HepG2 (cell line): ENCODE measurements around the gene SCRT2. TPM values are rescaled to one million over a fixed set of nuclear protein-coding genes. Genes with fewer than 3 reads are reported as not detected.

ENCODE experiments used
- ASH2L ChIP-seq: fragments of 300-600, 200-600 bp; sonication (generic); IDR thresholded peaks from 2 replicates; pipeline ENCODE4 v1.7.0; 2017; ENCODE audit warnings: low read depth, mild to moderate bottlenecking, moderate library complexity, mixed read lengths, low read length; ENCODE audit not compliant: insufficient read length
- DNMT3B ChIP-seq: conservative IDR thresholded peaks from 2 replicates; pipeline ENCODE4 v1.6.1; 2016; ENCODE audit warnings: missing biosample characterization, control low read depth
- FOXO4 ChIP-seq: sonication (generic); formaldehyde crosslinking; conservative IDR thresholded peaks from 2 replicates; pipeline ENCODE4 v1.8.1; 2023; ENCODE audit warnings: missing genetic modification reagents
- GZF1 ChIP-seq: sonication (generic); formaldehyde crosslinking; IDR thresholded peaks from 2 replicates; pipeline ENCODE4 v1.5.1; 2020; ENCODE audit warnings: mild to moderate bottlenecking, missing genetic modification reagents
- HHEX ChIP-seq: IDR thresholded peaks from 2 replicates; pipeline ENCODE4 v1.6.1; 2016; ENCODE audit warnings: control low read depth
- JUND ChIP-seq: sonication (generic); formaldehyde crosslinking; IDR thresholded peaks from 2 replicates; pipeline ENCODE4 v1.8.0; 2022; ENCODE audit warnings: mild to moderate bottlenecking, missing genetic modification reagents
- KMT2B ChIP-seq: IDR thresholded peaks from 2 replicates; pipeline ENCODE4 v1.6.1; 2016; ENCODE audit warnings: missing genetic modification reagents, missing compliant biosample characterization
- MEF2D ChIP-seq: sonication (generic); formaldehyde crosslinking; IDR thresholded peaks from 2 replicates; pipeline ENCODE4 v1.5.1; 2020; ENCODE audit warnings: mild to moderate bottlenecking, missing genetic modification reagents
- MEIS2 ChIP-seq: sonication (generic); formaldehyde crosslinking; IDR thresholded peaks from 2 replicates; pipeline ENCODE4 v1.9.0; 2021; ENCODE audit warnings: mild to moderate bottlenecking, missing genetic modification reagents
- PATZ1 ChIP-seq: sonication (generic); formaldehyde crosslinking; IDR thresholded peaks from 2 replicates; pipeline ENCODE4 v1.4.0; 2020; ENCODE audit warnings: missing genetic modification reagents
- SP140L ChIP-seq: sonication (generic); formaldehyde crosslinking; IDR thresholded peaks from 2 replicates; pipeline ENCODE4 v1.4.0; 2020; ENCODE audit warnings: missing genetic modification reagents, borderline replicate concordance
- STAT5B ChIP-seq: sonication (generic); formaldehyde crosslinking; IDR thresholded peaks from 2 replicates; pipeline ENCODE4 v1.4.0; 2020; ENCODE audit warnings: missing genetic modification reagents
- TFE3 ChIP-seq: IDR thresholded peaks from 2 replicates; pipeline ENCODE4 v1.6.1; 2016
- TSC22D2 ChIP-seq: sonication (generic); formaldehyde crosslinking; IDR thresholded peaks from 2 replicates; pipeline ENCODE4 v1.5.1; 2020; ENCODE audit warnings: missing genetic modification reagents, mild to moderate bottlenecking, borderline replicate concordance
- ZBTB34 ChIP-seq: sonication (generic); formaldehyde crosslinking; IDR thresholded peaks from 2 replicates; pipeline ENCODE4 v1.8.0; 2022; ENCODE audit warnings: mild to moderate bottlenecking, missing genetic modification reagents
- ZNF12 ChIP-seq: sonication (generic); formaldehyde crosslinking; IDR thresholded peaks from 2 replicates; pipeline ENCODE4 v1.5.0; 2020; ENCODE audit warnings: missing genetic modification reagents
- ZNF232 ChIP-seq: sonication (generic); formaldehyde crosslinking; IDR thresholded peaks from 2 replicates; pipeline ENCODE4 v1.4.0; 2020; ENCODE audit warnings: missing genetic modification reagents, borderline replicate concordance
- ZNF253 ChIP-seq: sonication (generic); formaldehyde crosslinking; IDR thresholded peaks from 2 replicates; pipeline ENCODE4 v1.8.0; 2022; ENCODE audit warnings: mild to moderate bottlenecking, missing genetic modification reagents, borderline replicate concordance
- ZNF562 ChIP-seq: sonication (generic); formaldehyde crosslinking; IDR thresholded peaks from 2 replicates; pipeline ENCODE4 v1.8.0; 2022; ENCODE audit warnings: missing genetic modification reagents, borderline replicate concordance
- ZNF574 ChIP-seq: sonication (generic); formaldehyde crosslinking; IDR thresholded peaks from 2 replicates; pipeline ENCODE4 v1.4.0; 2020; ENCODE audit warnings: missing genetic modification reagents
- ZNF781 ChIP-seq: sonication (generic); formaldehyde crosslinking; IDR thresholded peaks from 2 replicates; pipeline ENCODE4 v1.5.1; 2020; ENCODE audit warnings: borderline replicate concordance, mild to moderate bottlenecking, missing genetic modification reagents; ENCODE audit errors: not compliant biosample characterization
- polyA plus RNA-seq, 8 experiments: library from polyadenylated mRNA; depleted of rRNA in 3 of 8; stranded (reverse) in 7 of 8; unstranded in 1 of 8; fragments of >200 nt; fragmentation: Illumina TruSeq in 4 of 8; extraction: Trizol in 4 of 8; gene quantifications; 2 replicates each; pipeline versions ENCODE4 v1.2.1 to v1.2.3, GENCODE V29; 2011 to 2016; ENCODE audit warnings: low read depth in 4 of 8, missing spikeins in 1 of 8, mixed read lengths in 1 of 8; ENCODE audit not compliant: insufficient read depth in 1 of 8
- total RNA-seq, 5 experiments: library from RNA; depleted of rRNA; stranded (reverse); fragments of >200 nt; fragmentation: Illumina TruSeq; extraction: Trizol; gene quantifications; 2 replicates each; pipeline ENCODE4 v1.2.3, GENCODE V29; 2016; ENCODE audit warnings: low read depth in 1 of 5

Gene SCRT2
- total and polyA plus RNA-seq, 2 of the 13 experiments (the other 11 are each of a cell fraction or from before 2014, with no cell fraction given), result not detected

GRCh38 chr20:646107-646867, 29.3 kb downstream of the SCRT2 start (continued):
- no peak for TF ChIP-seq ZNF12 (CRISPR knock-in tag)
- TF ChIP-seq DNMT3B (CRISPR knock-in tag), result no peak
- TF ChIP-seq ZNF562 (CRISPR knock-in tag), result no peak
- no peak for TF ChIP-seq GZF1 (CRISPR knock-in tag)
- no peak for TF ChIP-seq ZNF574 (CRISPR knock-in tag)
- TF ChIP-seq FOXO4, result no peak
- TF ChIP-seq ZNF781 (CRISPR knock-in tag), result no peak
- TF ChIP-seq MEF2D (CRISPR knock-in tag), result no peak
- TF ChIP-seq TFE3 (CRISPR knock-in tag), result no peak
- TF ChIP-seq KMT2B, result no peak
- no peak for TF ChIP-seq ZNF232
- TF ChIP-seq ZBTB34 (CRISPR knock-in tag), result no peak
- TF ChIP-seq SP140L (CRISPR knock-in tag), result no peak
- peak; percentile 78 for TF ChIP-seq JUND (CRISPR knock-in tag)
- TF ChIP-seq PATZ1 (CRISPR knock-in tag), result peak; percentile 55
- no peak for TF ChIP-seq HHEX (CRISPR knock-in tag)
- TF ChIP-seq MEIS2 (CRISPR knock-in tag), result no peak
- no peak for TF ChIP-seq STAT5B
- TF ChIP-seq TSC22D2 (CRISPR knock-in tag), result no peak
- TF ChIP-seq ZNF253 (CRISPR knock-in tag), result no peak
- peak; percentile 70 for TF ChIP-seq ASH2L
